GM12875 (cell line): ENCODE measurements around the gene USF1.
A peak's percentile ranks its signal among the peaks of the same experiment; 100 is the strongest.
"Not testable (repeated sequence)": the region's sequence is repeated elsewhere in the genome, so short reads cannot be mapped to it uniquely, and the experiment has no call there.

Experiments
- H3K4me3 ChIP-seq: one replicate; pipeline ENCODE4 v1.5.1; 2011; ENCODE audit warnings: low read depth, low read length, control low read depth
- TF ChIP-seq, protein P1 (sequence below): IDR thresholded peaks from 2 replicates; pipeline ENCODE4 v1.5.1; 2011; ENCODE audit warnings: low read depth, mild to moderate bottlenecking, control low read depth, inconsistent platforms, low read length, moderate library complexity, borderline replicate concordance; ENCODE audit not compliant: insufficient read depth

Gene USF1

DNA sequence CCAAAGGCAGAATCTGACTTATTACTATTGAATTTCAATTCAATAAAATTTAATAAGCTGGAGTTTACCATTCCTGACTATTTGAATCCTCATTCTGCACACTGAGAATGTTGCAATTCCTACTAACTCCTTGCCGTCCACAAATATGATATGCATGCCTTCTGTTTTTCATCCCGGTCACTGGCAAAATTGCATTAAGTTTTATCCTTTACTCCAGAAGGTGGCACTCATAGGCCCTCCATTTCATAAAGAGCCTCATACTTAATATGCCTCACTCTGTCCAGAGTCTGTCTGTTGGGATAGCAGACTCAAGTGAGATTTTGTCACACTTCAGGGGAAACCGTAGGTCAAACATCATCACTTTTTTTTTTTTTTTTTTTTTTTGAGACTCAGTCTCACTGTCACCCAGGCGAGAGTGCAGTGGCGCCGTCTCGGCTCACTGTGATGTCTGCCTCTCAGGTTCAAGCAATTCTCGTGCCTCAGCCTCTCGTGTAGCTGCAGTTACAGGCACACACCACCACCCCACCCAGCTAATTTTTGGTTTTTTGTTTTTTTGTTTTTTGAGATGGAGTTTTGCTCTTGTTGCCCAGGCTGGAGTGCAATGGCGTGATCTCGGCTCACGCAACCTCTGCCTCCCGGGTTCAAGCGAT is 52.1 kb downstream of the USF1 start:
- TF ChIP-seq, protein P1, sequence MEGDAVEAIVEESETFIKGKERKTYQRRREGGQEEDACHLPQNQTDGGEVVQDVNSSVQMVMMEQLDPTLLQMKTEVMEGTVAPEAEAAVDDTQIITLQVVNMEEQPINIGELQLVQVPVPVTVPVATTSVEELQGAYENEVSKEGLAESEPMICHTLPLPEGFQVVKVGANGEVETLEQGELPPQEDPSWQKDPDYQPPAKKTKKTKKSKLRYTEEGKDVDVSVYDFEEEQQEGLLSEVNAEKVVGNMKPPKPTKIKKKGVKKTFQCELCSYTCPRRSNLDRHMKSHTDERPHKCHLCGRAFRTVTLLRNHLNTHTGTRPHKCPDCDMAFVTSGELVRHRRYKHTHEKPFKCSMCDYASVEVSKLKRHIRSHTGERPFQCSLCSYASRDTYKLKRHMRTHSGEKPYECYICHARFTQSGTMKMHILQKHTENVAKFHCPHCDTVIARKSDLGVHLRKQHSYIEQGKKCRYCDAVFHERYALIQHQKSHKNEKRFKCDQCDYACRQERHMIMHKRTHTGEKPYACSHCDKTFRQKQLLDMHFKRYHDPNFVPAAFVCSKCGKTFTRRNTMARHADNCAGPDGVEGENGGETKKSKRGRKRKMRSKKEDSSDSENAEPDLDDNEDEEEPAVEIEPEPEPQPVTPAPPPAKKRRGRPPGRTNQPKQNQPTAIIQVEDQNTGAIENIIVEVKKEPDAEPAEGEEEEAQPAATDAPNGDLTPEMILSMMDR: peak; percentile 2; the same call in 1 of the 2 replicates
- no peak overlapping the region for H3K4me3 ChIP-seq

DNA sequence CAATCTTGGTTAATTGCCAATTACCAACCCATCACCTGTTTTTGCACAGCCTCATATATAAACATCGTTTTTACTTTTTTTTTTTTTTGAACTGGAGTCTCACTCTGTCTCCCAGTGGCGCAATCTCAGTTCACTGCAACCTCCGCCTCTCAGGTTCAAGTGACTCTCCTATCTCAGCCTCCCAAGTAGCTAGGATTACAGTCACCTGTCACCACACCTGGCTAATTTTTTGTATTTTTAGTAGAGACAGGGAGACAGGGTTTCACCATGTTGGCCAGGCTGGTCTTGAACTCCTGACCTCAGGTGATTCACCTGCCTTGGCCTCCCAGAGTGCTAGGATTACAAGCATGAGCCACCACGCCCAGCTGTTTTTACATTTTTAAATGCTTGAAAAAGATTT is 53.7 kb downstream of the USF1 start:
- H3K4me3 ChIP-seq: not testable (repeated sequence)
